Measurements from ENCODE around the gene KIDINS220. TPM values are rescaled to one million over a fixed set of nuclear protein-coding genes. Genes with fewer than 3 reads are reported as not detected.
"Not testable (repeated sequence)": the region's sequence is repeated elsewhere in the genome, so short reads cannot be mapped to it uniquely, and the experiment has no call there.

Gene KIDINS220
- total RNA-seq, 1 donor from 2014 or later: 26.9 TPM

GRCh38 chr2:8729939-8730338, 107.5 kb downstream of the KIDINS220 start:
- Mint-ChIP-seq H3K36me3 (ENCODE audit: low read depth) (peaks cover 72% of the 10 kb centered on the region), H3K9me3 (no peaks in the 10 kb centered on the region), H3K4me1 (no peaks in the 10 kb centered on the region), H3K4me3 (no peak overlapping the region), H3K27ac (no peak overlapping the region), H3K27me3 (no peaks in the 10 kb centered on the region)
- ATAC-seq (ENCODE audit: low read depth) (no peak), DNase-seq (no peak)
- POLR2A ChIA-PET: no interaction called here
- intact Hi-C loops (cut with micrococcal nuclease): no loop called here
- CTCF ChIA-PET: no interaction called here
- TF ChIP-seq CTCF (IDR thresholded peaks at IDR 0.05): no peak

- H3K4me3 Mint-ChIP-seq; H3K9me3 Mint-ChIP-seq; H3K4me1 Mint-ChIP-seq; intact Hi-C loops (cut with micrococcal nuclease); CTCF ChIA-PET; ATAC-seq (ENCODE audit: low read depth); H3K27me3 Mint-ChIP-seq; POLR2A ChIA-PET; H3K27ac Mint-ChIP-seq; DNase-seq: not testable (repeated sequence)
- H3K36me3 Mint-ChIP-seq (ENCODE audit: low read depth): peaks cover 65% of the 10 kb centered on the region
Observed at GRCh38 chr2:8729101-8729500, 108.3 kb downstream of the KIDINS220 start.

DNA sequence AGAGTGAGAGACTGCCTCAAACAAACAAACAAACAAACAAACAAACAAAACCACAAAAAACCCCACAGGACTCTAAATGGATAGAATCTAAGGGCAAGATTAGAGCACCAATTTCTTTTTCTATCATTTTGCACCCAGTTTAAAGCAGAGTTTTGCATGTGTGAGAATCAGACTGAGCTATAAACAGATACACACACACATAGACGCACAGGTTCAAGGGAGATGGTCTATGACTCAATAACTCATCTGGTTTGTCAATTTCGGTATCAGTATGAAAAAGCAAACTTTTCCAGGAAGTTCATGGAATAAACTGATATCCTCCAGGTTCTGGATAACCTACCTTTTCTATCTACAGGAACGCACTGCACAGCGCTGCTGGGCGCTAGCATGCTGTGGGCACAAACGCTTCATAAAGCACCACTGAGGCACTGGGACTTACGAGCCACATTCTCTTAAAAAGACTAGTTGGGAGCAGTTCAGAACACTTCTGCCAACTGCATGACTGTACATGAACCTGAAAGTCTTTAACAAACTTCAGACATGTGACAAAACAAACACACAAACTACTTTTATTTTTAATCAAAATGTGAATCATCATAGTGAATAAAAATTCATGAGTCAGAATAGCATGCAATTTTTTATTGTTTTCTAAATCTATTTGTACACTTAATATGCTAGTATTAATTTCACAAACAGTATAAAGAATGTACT, 109.0 kb downstream of the KIDINS220 start:
- ChIA-PET CTCF (no interaction called here), POLR2A (no interaction called here)
- H3K27ac Mint-ChIP-seq: no peak overlapping the region
- TF ChIP-seq CTCF (IDR thresholded peaks at IDR 0.05): no peak
- DNase-seq (no peak), ATAC-seq (ENCODE audit: low read depth) (no peak)
- H3K4me3 Mint-ChIP-seq: no peak overlapping the region
- H3K27me3 Mint-ChIP-seq: no peaks in the 10 kb centered on the region
- intact Hi-C loops (cut with micrococcal nuclease): no loop called here
- no peaks in the 10 kb centered on the region for H3K4me1 Mint-ChIP-seq
- H3K9me3 Mint-ChIP-seq: no peaks in the 10 kb centered on the region
- peaks cover 59% of the 10 kb centered on the region for H3K36me3 Mint-ChIP-seq (ENCODE audit: low read depth)

DNA sequence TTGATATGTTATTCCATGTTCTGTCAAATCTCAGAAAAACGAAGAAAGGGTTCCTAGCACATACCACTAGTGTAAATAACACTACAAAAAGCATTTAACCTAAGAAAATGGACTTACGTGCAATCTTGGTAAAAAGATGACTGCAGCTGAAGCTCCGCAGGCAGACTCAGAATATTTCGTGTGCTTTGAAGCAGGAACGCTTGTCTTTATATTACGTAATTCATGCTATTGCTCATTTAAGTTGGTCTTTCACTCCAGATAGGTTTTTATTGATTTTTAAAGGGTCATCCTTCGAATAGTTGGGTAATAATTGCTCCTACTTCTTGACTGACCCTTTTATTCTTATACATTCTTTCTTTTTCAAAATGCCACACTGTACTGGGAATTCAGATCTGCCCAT, 111.6 kb downstream of the KIDINS220 start:
- ChIA-PET POLR2A (no interaction called here), CTCF (no interaction called here)
- intact Hi-C loops (cut with micrococcal nuclease): no loop called here
- Mint-ChIP-seq H3K4me3 (no peak overlapping the region), H3K9me3 (no peaks in the 10 kb centered on the region), H3K27me3 (no peaks in the 10 kb centered on the region), H3K27ac (no peak overlapping the region), H3K36me3 (ENCODE audit: low read depth) (peaks cover 35% of the 10 kb centered on the region), H3K4me1 (no peaks in the 10 kb centered on the region)
- DNase-seq (no peak), ATAC-seq (ENCODE audit: low read depth) (no peak)
- TF ChIP-seq CTCF (IDR thresholded peaks at IDR 0.05): no peak

DNA sequence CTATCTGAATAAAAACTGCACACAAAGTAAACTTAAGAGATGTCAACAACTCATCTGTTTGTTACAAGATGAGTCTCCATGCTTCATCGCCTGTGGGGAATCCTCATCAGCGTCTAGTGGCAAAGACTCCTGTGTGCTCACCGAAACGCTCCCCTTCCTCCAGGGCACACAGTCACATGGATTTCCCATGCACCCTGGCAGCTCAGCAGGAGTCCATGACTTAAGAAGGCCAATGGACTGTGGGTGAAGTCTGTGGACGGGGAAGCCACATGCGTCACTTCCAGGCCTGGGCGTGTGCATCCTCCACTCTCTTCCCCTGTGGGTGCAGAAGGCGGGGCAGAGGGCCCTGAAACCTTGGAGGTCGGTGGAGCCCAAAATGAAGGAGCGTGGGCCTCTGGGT, 114.4 kb downstream of the KIDINS220 start:
- Mint-ChIP-seq H3K4me1 (no peaks in the 10 kb centered on the region), H3K27me3 (no peaks in the 10 kb centered on the region), H3K27ac (no peak overlapping the region), H3K36me3 (ENCODE audit: low read depth) (peaks cover 7% of the 10 kb centered on the region), H3K4me3 (no peak overlapping the region), H3K9me3 (no peaks in the 10 kb centered on the region)
- ATAC-seq (ENCODE audit: low read depth): no peak
- intact Hi-C loops (cut with micrococcal nuclease): no loop called here
- TF ChIP-seq CTCF (IDR thresholded peaks at IDR 0.05): no peak
- ChIA-PET CTCF (no interaction called here), POLR2A (no interaction called here)
- no peak for DNase-seq

DNA sequence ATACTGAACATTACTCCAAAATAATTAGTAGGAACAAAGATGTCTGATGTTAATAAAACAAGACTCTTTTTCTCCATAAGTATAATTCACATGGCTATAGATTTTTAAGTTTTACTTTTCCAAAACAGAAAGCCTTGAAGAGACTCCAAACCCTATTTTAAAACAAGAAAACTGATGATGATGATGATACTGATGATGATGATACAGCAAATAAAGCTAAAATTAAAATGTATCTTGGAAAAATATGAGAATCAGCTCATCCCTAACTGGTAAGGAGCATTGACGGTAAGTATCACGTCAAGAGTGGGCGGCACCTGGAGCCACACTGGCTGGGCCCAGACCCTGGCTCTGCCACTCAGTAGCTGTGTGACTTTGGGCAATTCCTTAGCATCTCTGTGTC, 116.0 kb downstream of the KIDINS220 start:
- Mint-ChIP-seq H3K9me3 (no peaks in the 10 kb centered on the region), H3K27me3 (no peaks in the 10 kb centered on the region), H3K4me3 (no peak overlapping the region), H3K36me3 (ENCODE audit: low read depth) (peaks cover 3% of the 10 kb centered on the region), H3K27ac (no peak overlapping the region), H3K4me1 (no peaks in the 10 kb centered on the region)
- intact Hi-C loops (cut with micrococcal nuclease): no loop called here
- DNase-seq (no peak), ATAC-seq (ENCODE audit: low read depth) (no peak)
- POLR2A ChIA-PET: no interaction called here
- CTCF ChIA-PET: no interaction called here
- no peak for TF ChIP-seq CTCF (IDR thresholded peaks at IDR 0.05)
